Right lobe of liver (tissue), 4 donors: ENCODE data around the gene ZNF547.

ENCODE experiments used
- CTCF ChIP-seq, 4 donors: fragments of 200-600 bp in 3 of 4; fragments of 450-650 bp in 1 of 4; IDR thresholded peaks; one replicate each; pipeline versions ENCODE4 v1.5.1 to v1.8.0; 2016 to 2022; ENCODE audit warnings: antibody characterized with exemption in 4 of 4, mild to moderate bottlenecking in 2 of 4
- POLR2A ChIP-seq: fragments of 450-650 bp; IDR thresholded peaks from one replicate; pipeline ENCODE4 v1.6.1; 2017; ENCODE audit warnings: antibody characterized with exemption, mild to moderate bottlenecking
- donor health status: DM: no; HTN: no; CAD: no.
- donor health status: DM: no; HTN: no; CAD: no.
- donor health status: DM: no; HTN: yes; CAD: no.

- no peak for TF ChIP-seq POLR2A
- no peak for TF ChIP-seq CTCF (IDR thresholded peaks at IDR 0.05)
These were observed 47.7 kb downstream of the ZNF547 start, which contains the start of gene ZNF17 for GRCh38 chr19:57410877-57411671.
